ELF-1 (cell line): ENCODE results near the gene PAGE2B.
A peak's percentile ranks its signal among the peaks of the same experiment; 100 is the strongest.
"Not testable (repeated sequence)": the region's sequence is repeated elsewhere in the genome, so short reads cannot be mapped to it uniquely, and the experiment has no call there.

ENCODE experiments used
- DNase-seq: peaks from one replicate; pipeline ENCODE4 v3.0.0-alpha.2; 2016; ENCODE audit warnings: low read depth, low spot score

The PAGE2B gene, protein sequence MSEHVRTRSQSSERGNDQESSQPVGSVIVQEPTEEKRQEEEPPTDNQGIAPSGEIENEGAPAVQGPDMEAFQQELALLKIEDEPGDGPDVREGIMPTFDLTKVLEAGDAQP

DNA sequence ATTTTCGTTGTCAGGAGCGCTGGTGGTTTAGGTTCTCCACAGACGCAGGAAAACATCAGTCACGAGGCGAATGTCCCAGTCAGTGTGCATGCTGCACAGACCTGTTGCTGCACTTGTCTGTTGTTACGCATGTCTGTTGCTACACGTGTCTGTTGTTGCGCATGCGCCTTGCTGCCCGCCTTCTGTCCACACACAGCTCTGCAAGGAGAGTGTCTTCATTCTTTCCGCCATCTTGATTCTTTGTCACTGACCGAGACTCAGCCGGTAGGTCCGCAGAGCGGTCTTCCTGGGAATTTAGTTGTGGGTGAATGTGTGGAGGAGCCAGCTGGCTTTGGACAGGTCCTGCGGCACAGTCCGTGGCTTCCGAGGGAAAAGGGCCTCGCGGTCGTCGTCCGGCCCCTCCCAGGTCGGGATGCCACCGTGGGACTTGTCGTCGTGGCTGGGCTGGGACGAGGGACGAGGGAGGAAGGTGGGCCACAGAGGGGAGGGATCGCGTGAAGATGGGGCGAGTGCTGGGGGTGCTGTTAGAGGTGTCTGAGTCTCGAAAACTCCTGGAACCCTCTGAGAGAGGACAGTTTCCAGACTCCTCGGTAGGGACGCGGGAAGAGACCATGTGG is at the start of gene PAGE2B:
Gene PAGE2B (plus strand): TSS at position 180 of the 617 bp plus-strand sequence. CDS start 1,012 bp downstream, outside the sequence.
- DNase-seq: no peak

DNA sequence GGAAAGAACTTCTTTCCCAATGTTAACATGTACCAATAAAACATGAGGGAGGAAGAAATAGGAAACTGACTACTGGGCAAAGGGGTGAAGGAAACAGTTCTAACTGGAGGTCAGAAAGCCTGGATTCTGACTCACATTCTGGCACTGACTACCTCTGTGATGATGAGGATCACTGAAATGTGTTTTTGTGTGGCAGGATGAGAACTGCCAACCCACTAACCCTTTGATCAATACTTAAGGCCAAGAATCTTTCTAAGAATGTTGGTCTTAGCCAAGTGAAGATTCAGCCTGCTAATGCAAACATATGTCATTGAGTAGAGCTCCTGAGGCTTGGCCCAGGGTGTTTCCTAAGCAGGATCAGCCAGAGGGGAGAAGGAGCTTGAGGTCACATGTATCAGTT is 48.7 kb upstream of the PAGE2B start:
- DNase-seq: no peak

DNA sequence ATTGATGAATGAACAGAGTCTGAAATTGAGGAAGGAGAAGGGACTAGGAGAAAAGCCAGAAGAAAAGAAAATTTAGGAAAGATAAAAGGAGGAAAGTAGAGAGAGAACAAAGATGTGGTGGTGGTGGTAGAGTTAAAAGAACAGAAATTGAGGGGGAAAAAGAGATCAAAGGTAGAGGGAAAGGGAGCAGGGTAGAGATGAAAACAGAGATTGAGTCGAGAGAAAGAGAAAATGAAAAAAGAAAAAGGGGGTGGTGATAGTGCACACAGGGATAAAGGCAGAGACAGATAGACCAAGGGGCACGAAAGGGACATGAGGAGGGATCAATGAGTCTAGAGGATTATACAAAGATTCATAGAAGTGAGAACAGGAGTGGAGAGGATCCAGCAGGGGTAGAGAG is 48.0 kb upstream of the PAGE2B start:
- DNase-seq: no peak

DNA sequence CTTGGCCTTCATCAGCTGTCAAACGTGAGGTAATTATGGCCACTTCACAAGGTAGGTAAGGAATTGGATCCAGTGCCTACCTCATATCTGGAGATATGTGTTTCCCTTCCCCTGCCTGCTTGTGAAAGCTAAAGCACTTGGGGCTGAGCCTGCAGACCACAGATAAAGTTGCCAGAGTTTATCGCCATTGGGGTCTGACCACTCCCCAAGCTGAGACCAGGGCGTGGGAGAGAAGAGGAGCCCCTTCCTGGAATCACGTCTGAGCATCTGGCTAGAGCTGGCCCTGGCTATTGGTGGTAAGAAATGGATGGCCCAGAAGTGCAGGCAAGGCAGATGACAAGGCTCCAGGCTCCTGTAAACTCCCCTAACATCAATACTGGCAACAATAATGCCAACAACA is 46.8 kb upstream of the PAGE2B start:
- DNase-seq: no peak

DNA sequence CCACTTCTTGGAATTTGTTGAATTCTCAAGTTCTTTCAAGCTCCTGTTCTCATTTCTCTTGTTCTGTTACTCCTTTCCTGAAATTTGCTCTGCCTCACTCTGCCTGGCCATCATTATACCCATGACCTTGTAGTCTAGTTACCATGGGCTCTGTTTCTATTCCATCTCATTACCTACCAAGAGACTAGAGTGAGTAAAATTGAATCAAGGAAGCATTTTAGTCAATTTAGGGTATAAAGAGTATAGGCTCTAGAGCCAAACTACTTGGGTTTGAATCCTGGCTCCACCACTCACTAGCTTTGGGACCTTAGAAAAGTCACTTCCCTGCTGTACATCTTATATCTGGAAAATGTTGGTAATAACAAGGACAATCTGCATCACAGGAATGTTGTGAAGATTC is 46.2 kb upstream of the PAGE2B start:
- DNase-seq: no peak

DNA sequence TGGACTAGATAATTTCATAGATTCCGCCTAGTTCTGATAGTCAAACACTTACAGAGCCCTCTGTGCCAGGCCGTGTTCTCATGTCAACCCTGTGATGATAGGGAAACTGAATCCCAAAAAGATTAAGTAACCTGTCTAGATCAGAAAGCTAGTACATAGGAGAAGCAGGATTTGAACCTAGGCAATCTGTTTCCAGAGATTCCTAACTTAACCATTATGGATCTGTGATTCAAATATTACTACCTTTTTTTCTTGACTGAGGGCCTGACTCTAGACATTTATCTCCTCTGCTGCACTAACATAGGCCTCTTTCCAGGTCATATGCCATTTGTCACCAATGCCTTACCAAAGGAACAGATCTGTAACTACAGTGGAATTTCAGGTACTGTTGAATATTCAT is 45.5 kb upstream of the PAGE2B start:
- DNase-seq: no peak

DNA sequence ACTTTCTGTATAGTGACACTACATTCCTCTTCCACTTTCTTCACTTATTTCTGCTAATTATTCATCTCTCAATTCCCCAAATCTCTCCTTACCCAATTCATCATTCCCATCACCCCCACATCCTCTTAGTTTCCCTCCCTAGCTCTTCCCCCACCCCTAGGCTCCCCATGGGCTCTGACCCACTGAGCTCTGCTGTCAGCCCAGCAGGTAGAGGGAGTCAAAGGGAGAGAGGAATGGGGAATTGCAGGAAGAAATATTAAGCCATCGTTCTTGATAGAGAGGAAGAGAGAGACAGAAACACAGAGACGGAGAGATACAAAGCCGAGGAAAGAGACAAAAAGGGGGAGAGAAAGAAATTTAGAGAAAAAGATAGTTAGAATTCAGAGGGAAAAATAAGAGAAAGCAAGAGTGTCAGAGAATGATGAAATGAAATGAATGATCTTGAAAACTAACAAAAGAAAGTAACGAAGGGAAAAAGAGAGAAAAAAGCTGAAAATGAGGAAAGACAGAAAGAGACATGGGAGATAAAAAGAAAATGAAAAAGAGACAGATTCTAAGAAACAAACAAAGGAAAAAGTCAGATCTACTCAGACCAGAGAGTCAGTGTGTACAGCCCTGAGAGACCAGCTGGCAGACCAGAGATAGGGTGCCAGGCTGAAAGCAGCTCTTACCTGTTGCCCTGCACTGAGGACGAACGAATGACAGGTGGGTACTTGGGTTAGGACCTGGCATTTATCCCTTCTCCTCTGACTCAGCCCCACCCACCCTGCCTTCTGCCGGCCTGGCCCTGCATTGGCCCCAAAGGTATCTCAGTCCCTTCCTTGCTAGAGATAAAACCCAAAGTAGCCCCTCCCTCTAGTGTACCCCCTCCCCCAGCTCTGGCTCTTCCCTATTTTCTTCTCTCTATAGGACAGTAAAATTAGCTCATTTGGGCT is 44.3 kb upstream of the PAGE2B start, which contains the start of gene ALAS2:
Gene ALAS2 (minus strand): TSS at position 707 of the 935 bp plus-strand sequence. CDS start 4,977 bp downstream, outside the sequence.
- no peak for DNase-seq

DNA sequence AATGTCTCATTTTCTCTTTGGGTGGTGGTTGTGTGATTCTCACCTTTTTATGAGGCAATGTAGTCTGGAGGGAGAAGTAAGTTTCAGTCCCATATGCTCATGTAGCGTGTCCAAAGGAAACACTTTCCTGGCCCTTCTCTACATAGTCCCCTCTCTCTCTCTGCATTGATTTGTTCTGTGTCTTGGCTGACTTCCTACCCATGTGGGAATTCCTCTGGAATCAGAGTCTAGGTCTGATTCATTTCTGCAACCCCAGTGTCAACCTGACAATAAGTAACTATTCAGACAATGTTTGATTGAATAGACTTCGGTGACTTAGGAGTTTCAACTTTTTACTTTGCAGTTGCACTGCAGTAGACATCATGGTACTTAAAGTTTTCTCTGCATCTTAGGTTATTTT is 41.4 kb upstream of the PAGE2B start:
- no peak for DNase-seq

DNA sequence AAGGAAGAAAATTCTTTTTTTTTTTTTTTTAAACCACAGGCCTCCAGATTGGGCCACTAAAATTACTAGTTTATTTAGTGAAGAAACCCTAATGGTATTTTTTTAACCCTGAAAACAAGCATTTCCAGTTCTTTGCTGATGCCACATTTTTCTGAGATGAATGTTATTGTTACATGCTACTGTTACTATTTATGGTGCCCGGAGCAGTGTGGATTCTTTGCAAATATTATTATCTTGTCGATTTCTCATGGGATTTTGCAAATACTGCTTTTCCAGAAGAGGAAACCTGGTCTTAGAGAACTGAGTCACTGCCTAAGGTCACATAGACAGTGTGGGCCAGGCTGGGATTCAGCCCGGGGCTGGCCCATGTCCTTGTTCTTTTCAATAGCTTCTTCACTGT is 35.4 kb upstream of the PAGE2B start:
- no peak for DNase-seq

DNA sequence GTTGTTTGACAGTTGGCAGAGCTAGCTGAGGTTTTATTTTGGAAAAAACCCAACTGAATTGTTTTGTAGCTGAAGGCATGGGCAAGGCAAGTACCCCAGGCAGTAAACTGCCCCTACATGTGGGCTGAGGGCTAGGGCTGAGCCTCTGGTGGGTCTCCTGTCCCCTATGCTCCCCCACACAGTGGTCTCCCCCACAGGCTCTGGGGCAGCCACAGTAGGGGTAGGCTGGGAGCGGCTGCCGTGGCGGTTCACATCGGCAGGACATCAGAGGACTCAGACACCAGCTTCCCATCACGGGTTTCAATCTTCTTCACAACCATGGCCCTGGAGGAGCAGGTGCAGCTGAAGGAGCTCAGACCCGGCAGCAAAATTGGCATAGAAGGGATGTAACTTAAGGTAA is 33.3 kb upstream of the PAGE2B start:
- DNase-seq: no peak

DNA sequence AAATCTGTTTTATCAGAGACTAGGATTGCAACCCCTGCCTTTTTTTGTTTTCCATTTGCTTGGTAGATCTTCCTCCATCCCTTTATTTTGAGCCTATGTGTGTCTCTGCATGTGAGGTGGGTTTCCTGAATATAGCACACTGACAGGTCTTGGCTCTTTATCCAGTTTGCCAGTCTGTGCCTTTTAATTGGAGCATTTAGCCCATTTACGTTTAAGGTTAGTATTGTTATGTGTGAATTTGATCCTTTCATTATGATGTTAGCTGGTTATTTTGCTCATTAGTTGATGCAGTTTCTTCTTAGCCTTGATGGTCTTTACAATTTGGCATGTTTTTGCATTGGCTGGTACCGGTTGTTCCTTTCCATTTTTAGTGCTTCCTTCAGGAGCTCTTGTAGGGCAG is 24.2 kb upstream of the PAGE2B start:
- not testable (repeated sequence) for DNase-seq

DNA sequence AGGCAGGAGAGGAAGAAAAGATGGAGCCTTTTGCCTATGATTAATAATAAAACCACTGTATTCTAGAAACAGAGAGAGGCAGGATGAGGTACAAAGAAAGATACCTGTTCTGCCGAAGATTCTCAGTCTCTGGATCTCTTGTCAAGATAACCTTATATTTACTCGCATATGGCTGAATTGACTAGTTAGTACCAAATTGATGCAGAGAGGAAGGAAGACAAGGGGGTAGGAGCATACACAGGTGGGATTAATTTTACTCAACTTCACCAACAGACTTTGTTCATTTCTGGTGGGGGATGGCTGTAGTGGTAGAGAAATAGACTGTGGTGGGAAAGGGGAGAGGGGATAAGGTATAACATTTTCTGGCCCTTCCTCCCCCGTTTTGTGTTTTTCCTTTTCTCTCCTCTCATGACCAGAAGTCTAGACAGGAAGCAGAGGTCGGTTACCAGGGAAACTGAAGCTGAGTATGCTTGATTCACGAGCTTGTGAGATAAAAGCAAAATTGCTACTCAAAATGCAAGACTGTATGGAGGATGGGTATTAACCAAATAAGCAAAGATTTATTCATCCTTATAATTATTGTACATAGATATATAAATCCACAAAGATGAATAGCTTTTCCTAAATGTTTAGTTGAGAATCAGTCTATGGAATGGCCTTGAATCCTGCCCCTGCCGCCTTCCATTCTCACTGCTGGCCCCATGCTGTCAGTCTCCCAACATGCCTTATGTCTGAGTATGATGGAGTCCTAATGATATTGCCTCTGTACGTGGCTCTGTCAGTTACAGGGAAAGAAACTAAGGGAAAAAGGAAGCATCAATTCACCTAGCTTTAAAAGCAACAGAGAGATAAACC is 17.8 kb upstream of the PAGE2B start:
- no peak for DNase-seq

DNA sequence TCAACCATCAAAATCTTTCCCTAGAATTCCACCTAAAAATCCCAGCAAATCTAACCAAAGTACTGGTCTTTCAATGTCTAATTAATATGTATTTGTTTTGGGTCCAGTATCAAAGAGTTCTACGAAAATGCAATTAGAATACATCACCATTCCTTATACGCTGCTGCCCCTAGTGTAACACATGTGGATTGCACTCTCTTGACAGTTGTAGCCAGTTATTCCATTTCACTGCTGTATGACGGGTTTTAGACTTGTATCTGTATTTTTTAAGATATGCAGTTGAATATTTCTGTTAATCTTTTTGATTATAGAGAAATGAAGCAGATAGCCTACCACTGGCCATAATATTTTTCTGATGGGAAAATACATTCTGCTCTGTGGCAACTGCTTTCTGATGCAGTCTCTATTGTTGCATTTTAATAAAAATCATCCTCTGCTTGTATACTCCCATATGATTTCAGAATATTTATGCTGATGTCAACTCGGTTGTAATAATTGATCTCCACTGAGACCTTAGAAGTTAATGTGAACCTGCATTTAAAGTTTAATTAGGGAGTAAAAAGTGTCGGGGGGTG is 17.1 kb upstream of the PAGE2B start:
- no peak for DNase-seq

DNA sequence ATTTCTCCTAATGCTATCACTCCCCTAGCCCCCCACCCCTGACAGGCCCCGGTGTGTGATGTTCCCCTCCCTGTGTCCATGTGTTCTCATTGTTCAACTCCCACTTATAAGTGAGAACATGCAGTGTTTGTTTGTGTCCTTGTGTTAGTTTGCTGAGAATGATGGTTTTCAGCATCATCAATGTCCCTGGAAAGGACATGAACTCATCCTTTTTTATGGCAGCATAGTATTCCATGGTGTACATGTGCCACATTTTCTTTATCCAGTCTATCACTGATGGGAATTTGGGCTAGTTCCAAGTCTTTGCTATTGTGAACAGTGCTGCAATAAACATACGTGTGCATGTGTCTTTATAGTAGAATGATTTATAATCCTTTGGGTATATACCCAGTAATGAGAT is 7.7 kb upstream of the PAGE2B start:
- DNase-seq: not testable (repeated sequence)

DNA sequence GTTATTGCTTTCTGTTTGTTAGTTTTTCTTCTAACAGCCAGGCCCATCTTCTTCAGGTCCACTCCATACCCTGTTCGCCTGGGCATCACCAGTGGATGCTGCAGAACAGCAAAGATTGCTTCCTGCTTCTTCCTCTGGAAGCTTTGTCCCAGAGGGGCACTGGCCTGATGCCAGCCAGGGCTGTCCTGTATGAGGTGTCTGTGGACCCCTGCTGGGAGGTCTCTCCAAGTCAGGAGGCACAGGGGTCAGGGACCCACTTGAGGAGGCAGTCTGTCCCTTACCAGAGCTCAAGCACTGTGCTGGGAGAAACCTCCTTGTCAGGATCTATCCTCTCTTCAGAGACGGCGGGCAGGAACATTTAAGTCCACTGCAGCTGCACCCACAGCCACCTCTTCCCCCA is 2.5 kb upstream of the PAGE2B start:
- DNase-seq: no peak

DNA sequence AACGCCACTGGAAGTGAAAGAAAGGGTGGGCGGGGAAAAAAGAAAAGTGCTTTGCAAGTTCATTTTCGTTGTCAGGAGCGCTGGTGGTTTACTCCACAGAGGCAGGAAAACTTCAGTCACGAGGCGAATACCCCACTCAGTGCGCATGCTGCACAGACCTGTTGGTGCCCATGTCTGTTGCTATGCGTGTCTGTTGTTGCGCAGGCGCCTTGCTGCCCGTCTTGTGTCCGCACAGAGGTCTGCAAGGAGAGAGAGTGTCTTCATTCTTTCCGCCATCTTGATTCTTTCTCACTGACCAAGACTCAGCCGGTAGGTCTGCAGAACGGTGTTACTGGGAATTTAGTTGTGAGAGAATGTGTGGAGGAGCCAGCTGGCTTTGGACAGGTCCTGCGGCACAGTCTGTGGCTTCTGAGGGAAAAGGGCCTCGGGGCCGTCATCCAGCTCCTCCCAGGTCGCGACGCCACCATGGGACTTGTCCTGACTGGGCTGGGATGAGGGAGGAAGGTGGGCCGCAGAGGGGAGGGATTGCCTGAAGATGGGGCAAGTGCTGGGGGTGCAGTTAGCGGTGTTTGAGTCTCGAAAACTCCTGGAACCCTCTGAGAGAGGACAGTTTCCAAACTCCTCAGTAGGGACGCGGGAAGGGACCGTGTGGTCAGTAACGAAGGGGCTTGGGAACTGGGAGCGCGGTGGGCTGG is 14.1 kb downstream of the PAGE2B start, which contains the start of gene PAGE2:
Gene PAGE2 (plus strand): TSS at position 224 of the 695 bp plus-strand sequence. CDS start 1,003 bp downstream, outside the sequence.
- no peak for DNase-seq

DNA sequence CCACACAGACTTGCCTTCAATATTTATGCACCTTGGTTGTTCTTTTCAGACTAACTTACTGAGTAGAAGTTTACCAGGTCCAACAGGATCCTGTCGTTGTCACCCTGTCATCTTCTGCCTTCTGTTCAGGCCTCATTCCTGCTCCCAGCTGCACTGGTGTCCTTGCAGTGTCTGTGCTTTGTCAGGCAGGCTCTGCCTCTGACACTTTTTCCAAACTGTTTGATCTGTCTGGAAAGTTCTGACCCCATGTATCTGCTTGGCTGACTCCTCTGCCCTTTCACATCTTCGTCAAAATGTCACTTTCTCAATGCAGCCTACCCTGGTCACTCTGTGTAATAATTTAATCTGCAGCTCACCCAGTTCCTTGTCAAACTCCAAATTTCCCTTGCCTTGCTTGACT is 23.9 kb downstream of the PAGE2B start:
- peak; percentile 16 for DNase-seq

DNA sequence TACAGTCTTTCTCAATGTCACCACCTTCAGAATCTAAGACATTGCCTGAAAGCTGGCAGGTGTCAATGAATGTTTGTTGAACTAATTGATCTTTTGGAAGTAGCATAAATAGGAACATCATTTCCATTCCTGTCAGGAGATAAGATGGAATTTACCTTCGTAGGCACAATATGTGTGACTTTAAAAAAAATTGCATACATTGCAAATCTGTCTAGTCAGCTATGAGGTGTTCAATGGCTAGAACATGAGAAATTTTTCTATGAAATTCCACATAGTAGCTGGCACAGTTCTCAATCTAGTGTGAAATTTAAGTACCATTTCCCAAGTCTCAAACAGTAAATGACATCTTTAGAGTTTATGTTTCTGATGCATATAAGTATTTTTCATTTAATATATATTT is 24.3 kb downstream of the PAGE2B start:
- no peak for DNase-seq

DNA sequence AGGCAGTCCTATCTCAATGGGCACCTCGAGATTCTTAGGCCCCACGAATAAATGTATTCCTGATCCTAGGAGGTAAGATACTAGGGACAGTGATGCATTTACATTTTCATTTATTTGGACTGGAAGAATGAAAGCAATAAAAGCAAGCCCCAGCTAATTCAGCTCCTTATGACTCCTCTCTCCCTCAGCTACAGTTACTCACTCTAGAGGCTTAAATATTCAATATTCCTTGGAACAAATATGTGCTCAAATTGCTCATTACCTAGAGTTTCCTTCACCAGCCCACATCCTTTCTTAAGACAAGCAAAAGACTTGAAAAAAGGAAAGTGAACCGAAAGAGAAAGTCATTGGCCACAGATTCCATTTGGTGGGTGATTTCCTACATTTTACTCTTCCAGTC is 27.9 kb downstream of the PAGE2B start:
- DNase-seq: no peak

DNA sequence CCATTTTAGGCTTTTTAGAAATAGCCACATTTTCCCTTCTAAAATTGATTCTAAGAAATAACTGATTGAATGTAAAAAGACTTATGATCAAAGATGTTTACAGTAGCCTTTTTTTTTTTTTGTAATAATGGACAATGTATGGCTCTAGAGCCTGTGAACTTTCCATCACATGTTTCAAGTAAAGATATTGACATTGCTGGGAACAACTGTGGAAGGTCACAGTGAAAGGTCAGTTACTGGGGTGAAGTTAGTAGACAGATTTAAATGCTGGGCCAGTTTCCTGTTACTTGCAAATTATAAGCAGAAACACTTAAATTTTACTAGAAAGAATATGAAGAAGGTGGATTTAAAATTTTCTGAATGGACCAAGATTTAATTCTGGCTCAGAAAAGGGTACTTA is 32.4 kb downstream of the PAGE2B start:
- no peak for DNase-seq

DNA sequence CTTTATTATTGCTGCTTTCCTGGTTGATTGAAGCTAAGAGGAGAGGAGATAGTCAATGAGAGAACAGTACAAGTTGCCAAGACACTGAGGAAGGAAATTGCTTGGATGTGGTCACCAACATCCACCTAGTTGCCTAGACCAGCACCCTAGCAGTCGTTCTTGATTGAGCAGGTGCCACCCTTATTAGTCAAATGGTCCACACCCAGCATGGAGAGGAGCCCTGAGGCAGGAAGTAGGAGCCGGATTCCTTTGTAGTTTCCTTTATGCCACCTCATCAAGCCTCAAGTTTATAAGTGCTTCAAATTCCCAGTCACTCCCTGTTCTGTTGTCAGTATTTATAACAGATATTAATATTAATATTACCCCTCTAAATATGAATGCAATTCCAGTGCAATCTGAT is 33.1 kb downstream of the PAGE2B start:
- DNase-seq: no peak
